HTERT RPE-1 (cell line): ENCODE results near the gene MRGPRD.
"Not testable (repeated sequence)": the region's sequence is repeated elsewhere in the genome, so short reads cannot be mapped to it uniquely, and the experiment has no call there.

Experiments
- in situ Hi-C: fragments of 300-500 bp; cut with MboI; formaldehyde crosslinking; loops from 4 replicates; pipeline ENCODE4 v1.14.3; 2020; ENCODE audit warnings: low sequenced_read_pairs

Gene MRGPRD

DNA sequence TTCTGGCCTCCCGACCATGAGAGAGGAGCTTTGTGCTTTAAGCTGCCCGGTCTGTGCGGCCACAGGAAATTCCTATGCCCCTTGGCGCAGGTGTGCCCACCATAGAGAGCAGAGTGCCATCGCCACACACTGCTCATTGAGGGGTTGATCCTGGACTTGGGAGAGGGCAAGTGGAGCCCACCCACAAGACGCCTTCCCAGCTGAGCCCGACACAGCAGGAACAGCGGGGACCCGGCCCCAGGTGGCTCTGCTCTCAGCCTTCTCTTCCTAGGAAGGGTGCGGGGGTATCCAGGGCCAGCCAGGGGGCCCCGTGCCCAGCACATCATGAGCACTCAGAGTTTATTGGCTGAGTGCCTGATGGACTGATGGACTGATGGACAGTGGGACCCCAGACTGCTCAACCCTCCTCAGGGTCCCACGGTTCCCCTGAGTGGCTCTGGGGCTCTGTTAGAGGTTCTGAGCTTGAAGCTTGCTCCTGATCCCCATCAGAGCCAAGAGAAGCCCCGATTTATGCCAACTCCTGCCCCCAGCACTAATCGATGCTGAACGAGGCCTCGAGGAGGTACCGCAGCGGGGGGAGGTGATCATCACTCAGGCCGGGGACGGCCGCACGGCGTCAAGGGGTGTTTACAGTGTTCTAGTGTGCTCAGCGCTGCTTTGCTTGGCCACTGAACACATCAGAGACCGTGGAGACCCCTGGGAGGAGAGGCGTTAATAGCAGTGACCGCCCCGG is 13.5 kb upstream of the MRGPRD start:
- in situ Hi-C loops = no loop called here

GRCh38 chr11:68993546-68993945 is 12.8 kb upstream of the MRGPRD start:
- in situ Hi-C loops = no loop called here

GRCh38 chr11:68992743-68993255 is 12.0 kb upstream of the MRGPRD start:
- in situ Hi-C loops = no loop called here

GRCh38 chr11:68990995-68991780 is 10.4 kb upstream of the MRGPRD start:
- in situ Hi-C loops = no loop called here

DNA sequence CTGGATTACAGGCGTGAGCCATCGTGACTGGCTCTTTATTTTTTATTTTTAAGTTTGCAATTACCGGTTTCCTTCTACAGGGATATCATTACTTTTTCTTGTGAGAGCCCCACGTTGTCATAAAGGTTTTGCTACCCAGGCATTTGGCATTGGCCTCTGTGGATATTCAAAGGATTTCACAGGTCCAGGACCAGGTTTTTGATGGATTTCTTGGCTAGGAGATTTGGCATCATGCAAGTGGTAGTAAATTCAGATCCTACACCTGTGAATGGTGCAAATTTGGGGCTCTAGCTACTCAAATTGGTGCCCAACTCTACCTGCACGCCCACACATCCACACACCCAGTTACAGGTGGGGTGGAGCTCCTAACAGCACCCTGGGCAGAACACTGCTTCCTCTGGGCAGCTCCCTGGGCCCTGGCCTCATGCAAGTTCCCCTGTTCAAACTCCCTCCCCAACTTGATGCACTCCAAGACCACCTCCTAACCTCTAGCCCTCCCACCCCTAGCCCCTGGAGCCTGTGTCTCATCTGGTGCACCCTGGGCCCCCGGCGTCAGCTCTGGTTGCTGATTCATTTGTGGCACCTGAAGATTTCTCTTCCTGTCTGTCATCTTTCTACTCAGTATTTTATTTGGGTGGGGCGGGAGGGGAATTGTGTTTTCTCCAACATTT is 9.3 kb upstream of the MRGPRD start:
- in situ Hi-C loops = no loop called here

- in situ Hi-C loops = no loop called here
Observed at GRCh38 chr11:68988491-68988890, 7.7 kb upstream of the MRGPRD start.

- in situ Hi-C loops = no loop called here
Observed at GRCh38 chr11:68987211-68987610, 6.4 kb upstream of the MRGPRD start.

DNA sequence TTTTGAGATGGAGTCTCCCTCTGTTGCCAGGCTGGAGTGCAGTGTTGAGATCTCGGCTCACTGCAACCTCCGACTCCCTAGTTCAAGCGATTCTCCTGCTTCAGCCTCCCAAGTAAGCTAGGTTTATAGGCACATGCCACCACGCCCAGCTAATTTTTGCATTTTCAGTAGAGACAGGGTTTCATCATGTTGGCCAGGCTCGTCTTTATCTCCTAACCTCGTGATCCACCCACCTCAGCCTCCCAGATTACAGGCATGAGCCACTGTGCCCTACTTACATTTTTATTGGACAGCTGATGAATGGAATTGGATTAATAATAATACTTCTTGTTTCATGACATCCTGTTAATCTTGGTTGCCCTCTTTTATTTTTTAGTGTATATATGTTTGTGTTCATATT is 3.0 kb upstream of the MRGPRD start:
- in situ Hi-C loops = no loop called here

DNA sequence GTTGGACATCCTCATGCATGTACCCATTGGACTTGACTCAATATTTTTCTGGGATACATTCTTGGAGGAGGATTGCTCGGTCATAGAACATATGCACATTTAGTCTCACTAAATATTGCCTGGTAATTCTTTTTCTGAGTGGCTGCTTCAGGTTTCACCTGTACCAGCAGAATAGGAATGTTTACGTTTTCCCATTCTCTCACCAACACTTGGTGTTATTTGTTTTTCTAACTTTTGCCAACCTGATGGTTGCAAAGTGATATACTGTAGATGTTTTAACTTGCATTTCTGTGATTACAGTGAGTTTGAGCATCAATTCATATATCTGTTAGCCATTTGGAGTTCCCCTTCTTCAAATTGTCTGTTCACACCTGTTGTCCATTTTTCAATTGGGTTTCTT is 1.3 kb upstream of the MRGPRD start:
- in situ Hi-C loops = no loop called here

- in situ Hi-C loops = no loop called here
Observed at GRCh38 chr11:68979931-68980775, 633 bp downstream of the MRGPRD start.

DNA sequence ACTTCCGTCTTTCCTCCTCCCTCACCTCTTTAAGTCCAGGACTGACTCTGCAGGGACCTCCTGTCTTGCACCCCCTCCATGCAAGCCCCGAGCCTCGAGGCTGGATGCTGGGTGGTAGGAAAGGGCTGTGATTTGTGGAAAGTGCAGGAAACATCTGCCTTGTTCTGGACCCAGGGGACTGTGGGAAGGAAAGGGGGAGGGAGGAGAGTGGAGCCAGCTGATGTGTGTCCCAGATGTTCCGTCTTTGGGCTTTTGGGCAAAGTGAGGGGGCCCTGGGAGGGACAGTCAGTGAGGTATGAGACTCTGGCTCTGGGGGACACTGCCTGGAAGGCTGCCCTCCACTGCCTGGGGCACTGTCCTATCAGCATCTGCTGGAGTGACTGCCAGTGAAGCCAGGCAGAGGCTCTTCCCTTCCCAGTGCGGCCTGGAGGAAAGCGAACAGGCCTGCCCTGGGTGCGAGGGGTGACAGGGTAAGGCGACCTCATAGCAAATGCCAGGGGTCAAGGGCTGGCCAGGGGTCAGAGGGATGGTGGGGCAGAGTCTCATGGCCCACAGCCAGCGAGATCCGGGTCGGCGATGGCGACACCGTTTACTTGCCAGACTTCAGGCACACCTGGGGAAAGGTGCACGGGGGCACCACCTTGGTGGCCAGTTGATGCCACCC is 1.7 kb downstream of the MRGPRD start:
- in situ Hi-C loops = no loop called here

- in situ Hi-C loops = no loop called here
Observed at GRCh38 chr11:68978626-68978930, 2.2 kb downstream of the MRGPRD start.

- in situ Hi-C loops = no loop called here
Observed at GRCh38 chr11:68977781-68978625, 2.8 kb downstream of the MRGPRD start.

DNA sequence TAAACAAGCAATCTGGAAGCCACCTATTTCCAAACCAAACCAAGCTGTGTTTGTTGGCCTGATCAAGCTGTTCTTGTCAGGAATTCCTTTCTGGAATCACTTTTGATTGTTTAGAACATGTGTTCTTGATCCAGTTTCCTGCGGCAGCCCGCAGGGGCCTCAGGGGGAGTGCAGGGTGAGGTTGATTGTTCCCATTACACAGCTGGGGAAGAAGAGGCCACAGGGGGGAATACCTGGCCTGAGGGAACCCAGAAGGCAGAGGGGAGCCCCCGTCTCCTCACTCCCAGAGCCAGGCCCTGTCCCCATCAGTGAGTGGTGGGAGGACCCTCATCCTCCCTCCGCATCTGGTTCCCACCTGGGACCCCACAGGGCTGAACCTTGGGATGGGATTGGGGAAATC is 4.2 kb downstream of the MRGPRD start:
- in situ Hi-C loops = no loop called here

DNA sequence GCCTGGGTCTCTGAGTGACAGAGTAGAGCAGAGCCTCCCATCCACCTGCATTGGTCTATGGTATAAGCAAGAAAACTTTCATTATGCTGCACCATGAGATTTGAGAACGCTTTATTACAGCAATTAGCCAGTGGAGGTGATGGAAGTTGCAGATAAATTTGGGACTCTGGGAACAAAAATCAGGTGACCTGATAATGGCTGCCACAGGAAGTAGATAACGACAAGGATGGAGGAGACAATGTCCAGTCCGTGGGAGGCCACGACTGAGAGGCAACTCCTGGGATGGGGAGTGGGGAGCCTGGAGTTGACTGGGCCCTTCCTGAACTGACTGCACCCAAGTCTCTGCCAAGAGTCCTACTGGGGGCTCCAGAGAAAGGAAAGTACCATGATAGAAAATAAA is 4.7 kb downstream of the MRGPRD start:
- in situ Hi-C loops = no loop called here

DNA sequence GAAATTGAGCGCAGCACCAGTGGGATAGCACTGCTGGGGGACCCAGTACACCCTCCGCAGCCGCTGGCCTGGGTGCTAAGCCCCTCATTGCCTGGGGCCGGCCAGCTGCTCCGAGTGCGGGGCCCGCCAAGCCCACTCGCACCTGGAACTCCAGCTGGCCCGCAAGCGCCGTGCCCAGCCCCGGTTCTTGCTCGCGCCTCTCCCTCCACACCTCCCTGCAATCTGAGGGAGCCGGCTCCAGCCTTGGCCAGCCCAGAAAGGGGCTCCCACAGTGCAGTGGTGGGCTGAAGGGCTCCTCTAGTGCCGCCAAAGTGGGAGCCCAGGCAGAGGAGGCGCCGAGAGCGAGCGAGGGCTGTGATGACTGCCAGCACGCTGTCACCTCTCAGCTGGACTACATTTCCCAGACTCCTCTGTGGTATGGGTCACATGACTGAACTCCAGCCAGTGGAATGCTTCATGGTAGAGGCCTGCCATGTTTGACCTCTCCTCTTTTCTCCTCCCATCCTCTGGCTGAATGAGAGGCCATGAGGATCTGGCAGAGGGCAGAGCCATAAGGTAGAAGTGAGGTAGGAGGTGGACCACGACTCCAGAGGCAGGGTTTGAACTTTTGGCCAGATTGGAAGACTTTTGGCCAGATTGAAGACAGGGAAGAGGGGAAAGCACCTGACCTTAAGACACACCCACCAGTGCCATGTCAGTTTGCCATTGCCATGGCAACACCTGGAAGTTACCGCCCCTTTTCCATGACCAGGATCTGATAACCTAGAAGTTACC is 6.2 kb downstream of the MRGPRD start:
- in situ Hi-C loops = no loop called here

GRCh38 chr11:68973706-68974105 is 7.1 kb downstream of the MRGPRD start:
- in situ Hi-C loops = not testable (repeated sequence)

DNA sequence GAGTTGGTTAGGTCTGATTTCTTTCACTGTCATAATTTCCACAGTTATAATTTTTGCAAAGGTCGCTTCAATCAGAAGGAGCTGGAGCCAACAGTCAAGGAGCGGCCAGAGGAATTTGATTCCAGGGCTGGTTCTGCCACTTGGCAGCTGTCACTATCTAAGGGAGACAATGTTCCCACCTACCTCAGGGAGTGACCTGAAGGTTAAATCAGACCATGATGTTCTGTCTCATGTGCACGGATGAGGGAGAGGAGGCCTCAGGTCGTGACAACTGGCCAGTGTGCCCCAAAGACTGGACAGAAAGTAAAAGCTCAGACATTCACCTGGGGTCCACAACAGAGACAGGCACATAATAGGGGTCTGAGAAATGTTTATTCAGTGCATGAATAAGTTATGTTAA is 7.6 kb downstream of the MRGPRD start:
- in situ Hi-C loops = no loop called here
